Neural progenitor cell (in vitro differentiated cells): Measurements from ENCODE around the gene MDGA2.

Source experiments
- EZH2 ChIP-seq: fragments of 200-600 bp; sonication (generic); IDR thresholded peaks from 2 replicates; pipeline ENCODE4 v1.6.1; 2017; ENCODE audit warnings: antibody characterized with exemption, mild to moderate bottlenecking, moderate library complexity
- EZH2phosphoT487 ChIP-seq: fragments of 200-600 bp; sonication (generic); IDR thresholded peaks from 2 replicates; pipeline ENCODE4 v1.6.1; 2017; ENCODE audit warnings: antibody characterized with exemption
- TF ChIP-seq, protein P1 (sequence below): fragments of 200-600 bp; sonication (generic); IDR thresholded peaks from 2 replicates; pipeline ENCODE4 v1.5.1; 2017; ENCODE audit warnings: antibody characterized with exemption, mild to moderate bottlenecking

- TF ChIP-seq, protein P1, sequence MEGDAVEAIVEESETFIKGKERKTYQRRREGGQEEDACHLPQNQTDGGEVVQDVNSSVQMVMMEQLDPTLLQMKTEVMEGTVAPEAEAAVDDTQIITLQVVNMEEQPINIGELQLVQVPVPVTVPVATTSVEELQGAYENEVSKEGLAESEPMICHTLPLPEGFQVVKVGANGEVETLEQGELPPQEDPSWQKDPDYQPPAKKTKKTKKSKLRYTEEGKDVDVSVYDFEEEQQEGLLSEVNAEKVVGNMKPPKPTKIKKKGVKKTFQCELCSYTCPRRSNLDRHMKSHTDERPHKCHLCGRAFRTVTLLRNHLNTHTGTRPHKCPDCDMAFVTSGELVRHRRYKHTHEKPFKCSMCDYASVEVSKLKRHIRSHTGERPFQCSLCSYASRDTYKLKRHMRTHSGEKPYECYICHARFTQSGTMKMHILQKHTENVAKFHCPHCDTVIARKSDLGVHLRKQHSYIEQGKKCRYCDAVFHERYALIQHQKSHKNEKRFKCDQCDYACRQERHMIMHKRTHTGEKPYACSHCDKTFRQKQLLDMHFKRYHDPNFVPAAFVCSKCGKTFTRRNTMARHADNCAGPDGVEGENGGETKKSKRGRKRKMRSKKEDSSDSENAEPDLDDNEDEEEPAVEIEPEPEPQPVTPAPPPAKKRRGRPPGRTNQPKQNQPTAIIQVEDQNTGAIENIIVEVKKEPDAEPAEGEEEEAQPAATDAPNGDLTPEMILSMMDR: no peak
- TF ChIP-seq EZH2 (no peak), EZH2phosphoT487 (no peak)
Observed at GRCh38 chr14:47555333-47555732, 120.1 kb downstream of the MDGA2 start.
